Measurements from ENCODE around the gene IL17REL.

The IL17REL gene

DNA sequence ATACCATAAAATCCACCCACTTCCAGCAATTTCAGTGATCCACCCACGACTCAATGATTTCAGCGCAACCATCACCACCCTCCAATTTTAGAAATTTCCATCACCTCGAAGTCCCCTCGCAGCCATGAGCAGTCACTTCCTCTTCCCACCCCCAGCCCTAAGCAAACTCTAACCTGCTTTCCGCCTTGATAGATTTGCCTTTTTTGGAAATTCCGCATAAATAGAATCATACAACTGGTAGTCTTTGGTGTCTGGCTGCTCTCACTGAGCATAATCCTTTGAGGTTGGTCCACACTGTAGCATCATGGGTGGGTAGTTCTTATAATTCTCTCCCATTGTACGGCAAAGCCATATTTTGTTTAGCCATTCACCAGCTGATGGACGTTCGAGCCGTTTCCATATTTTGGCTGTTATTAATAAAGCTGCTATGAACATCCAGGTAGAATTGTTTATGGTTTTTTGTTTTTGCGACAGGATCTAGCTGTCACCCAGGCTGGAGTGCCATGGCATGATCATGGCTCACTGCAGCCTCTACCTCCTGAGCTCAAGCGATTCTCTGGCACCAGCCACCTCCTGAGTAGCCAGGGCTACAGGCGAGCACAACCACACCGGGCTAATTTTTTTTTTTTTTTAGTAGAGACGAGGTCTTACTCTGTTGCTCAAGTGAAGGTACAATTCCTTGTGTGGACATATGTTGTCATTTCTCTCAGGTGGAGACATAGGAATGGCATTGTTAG, 36.0 kb downstream of the IL17REL start:
- DNase-seq (ENCODE audit: low read depth in 1 of 2, low spot score in 1 of 2), result no peak
- no peak for TF ChIP-seq JUND (IDR thresholded peaks at IDR 0.05; ENCODE audit: low read depth)

DNA sequence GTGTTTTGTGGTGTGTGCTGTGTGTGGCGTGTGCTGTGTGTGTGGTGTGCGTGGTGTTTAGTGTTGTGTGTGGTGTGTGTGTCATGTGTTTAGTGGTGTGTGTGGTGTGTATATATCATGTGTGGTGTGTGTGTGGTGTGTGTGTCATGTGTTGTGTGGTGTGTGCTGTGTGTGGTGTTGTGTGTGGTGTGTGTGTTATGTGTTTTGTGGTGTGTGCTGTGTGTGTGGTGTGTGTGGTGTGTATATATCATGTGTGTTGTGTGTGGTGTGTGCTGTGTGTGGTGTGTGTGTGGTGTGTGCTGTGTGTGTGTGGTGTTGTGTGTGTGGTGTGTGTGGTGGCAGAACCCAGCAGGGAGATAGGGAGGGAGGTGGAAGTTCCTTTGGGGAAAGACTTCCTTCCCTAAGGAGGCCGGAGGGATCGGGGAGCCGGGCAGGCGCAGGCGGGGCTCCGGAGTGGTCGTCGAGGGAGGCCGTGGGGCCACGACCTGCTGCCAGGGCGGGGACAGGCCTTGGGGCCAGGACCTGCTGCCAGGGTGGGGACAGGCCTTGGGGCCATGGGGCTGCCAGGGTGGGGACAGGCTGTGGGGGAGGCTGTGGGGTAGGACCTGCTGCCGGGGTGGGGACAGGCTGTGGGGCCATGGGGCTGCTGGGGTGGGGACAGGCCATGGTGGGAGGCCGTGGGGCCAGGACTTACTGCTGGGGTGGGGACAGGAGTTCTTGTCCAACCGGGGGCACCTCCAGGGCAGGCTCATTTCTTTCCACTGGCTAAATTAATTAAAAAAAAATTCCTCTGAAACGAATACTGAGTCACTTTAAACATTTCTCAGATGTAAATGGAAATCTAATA, 36.8 kb downstream of the IL17REL start:
- no peak for TF ChIP-seq JUND (IDR thresholded peaks at IDR 0.05; ENCODE audit: low read depth)
- in situ Hi-C loops (cut with HindIII; ENCODE audit: low pct_unique_long_range_greater_than_20kb, low sequenced_read_pairs), result no loop called here
- no peak for DNase-seq (ENCODE audit: low read depth in 1 of 2, low spot score in 1 of 2)

More for the DNA sequence above, 36.0 kb downstream of the IL17REL start:
- in situ Hi-C loops (cut with HindIII; ENCODE audit: low pct_unique_long_range_greater_than_20kb, low sequenced_read_pairs), result no loop called here

DNA sequence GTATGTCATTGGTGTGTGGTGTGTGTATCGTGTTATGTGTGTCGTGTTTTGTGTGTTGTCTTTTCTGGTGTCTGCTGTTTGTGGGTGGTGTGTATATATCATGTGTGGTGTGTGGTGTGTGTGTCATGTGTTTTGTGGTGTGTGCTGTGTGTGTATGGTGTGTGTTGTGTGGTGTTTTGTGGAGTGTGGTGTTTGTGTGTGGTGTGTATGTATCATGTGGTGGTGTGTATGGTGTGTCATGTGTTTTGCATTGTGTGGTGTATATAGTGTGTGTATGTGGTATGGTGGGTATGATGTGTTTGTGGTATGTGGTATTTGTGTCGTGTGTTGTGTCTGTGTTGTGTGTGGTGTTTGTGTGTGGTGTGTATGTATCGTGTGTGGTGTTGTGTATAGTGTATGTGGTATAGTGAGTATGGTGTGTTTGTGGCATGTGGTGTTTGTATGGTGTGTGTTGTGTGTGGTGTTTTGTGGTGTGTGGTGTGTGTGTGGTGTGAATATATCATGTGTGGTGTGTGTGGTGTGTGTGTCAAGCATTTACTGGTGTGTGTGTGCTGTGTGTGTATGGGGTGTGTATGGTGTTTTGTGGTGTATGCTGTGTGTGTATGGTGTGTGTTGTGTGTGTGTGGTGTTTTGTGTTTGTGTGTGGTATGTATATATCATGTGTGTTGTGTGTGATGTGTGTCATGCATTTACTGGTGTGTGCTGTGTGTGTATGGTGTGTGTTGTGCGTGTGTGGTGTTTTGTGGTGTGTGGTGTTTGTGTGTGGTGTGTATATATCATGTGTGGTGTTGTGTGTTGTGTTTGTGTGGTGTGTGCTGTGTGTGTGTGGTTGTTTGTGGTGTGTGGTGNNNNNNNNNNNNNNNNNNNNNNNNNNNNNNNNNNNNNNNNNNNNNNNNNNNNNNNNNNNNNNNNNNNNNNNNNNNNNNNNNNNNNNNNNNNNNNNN, 39.3 kb downstream of the IL17REL start:
- in situ Hi-C loops (cut with HindIII; ENCODE audit: low pct_unique_long_range_greater_than_20kb, low sequenced_read_pairs), result no loop called here
- no peak for DNase-seq (ENCODE audit: low read depth in 1 of 2, low spot score in 1 of 2)
- TF ChIP-seq JUND (IDR thresholded peaks at IDR 0.05; ENCODE audit: low read depth), result no peak

DNA sequence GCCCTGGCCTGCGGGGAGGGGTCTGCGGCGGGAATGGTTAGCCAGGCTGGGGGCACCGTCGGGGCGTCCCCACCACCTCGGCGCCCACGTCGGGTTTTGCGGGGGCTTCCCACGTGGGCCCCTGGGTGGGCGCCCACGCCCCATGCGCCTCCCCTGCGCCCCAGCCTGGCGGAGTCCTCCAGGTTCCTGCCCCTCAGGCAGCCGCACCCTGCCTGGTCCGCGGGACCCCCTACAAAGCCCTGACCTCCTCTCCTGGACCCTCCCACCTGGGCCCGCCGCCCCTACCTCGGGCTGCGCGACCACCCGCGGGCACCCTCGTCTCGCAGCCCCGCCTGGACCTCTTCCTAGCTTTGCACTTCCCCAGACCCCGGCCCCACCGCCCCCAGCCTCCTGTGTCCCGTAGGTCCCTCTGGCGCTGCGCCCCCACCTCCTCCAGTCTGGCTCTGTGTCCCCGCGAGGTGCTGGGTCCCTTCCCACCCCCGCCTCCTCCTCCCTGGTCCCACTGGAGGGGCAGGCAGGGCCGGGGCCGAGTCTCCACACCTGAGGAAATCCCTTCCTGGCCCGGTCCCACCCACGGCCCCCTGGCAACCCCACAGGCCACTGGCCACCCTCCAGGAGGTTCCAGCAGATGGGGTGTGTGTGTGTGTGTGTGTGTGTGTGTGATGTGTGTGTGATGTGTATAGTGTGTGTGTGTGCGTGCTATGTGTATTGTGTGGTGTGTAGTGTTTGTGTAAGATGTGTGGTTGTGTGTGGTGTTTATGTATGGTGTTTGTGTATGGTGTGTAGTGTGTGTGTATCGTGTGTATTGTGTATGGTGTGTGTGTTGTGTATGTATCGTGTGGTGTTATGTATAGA, 40.2 kb downstream of the IL17REL start:
- in situ Hi-C loops (cut with HindIII; ENCODE audit: low pct_unique_long_range_greater_than_20kb, low sequenced_read_pairs), result no loop called here
- no peak for DNase-seq (ENCODE audit: low read depth in 1 of 2, low spot score in 1 of 2)
- TF ChIP-seq JUND (IDR thresholded peaks at IDR 0.05; ENCODE audit: low read depth), result no peak

DNA sequence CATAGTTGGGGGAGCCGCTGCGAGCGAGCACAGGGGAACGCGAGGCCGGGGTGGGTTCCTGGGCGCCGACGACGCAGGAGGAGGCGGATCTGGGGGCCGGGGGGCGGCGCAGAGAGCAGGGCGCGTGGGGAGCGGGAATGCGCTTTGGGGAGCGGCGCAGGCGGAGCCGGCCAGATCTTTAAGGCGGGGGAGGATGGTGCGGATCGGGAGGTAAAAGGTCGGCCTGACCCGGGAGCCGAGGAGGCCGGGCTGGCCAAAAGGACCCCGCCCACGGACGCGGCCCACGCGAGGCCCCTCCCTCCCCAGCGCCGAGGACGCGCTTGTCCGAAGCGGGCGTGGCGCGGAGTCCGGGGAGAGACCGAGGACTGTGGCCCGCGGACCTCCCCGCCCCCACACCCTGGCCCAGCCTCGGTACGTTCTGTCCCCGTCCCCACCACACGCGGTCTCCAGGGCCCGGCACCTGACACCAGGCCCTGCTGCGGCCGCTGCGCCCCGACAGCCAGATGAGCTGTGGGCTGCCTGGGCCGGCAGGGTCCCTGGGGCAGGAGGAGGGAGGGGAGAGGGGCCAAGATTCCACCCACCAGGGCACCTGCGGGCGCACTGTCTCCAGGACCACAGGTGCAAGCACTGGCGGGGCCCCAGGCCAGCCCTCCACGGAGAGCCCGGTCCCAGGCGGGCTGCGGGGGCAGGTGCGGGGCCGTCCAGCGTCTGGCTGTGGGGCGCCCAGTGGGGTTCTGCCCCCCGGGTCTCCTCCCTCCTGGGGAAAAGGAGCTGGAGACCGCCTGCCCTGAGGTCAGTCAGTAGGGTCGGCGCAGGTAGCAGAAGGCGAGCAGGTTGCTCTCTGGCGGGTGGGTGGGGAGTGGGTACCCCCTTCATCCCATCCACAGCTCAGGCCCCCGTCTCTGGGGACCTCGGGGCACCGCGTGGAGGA, 41.1 kb downstream of the IL17REL start:
- no peak for TF ChIP-seq JUND (IDR thresholded peaks at IDR 0.05; ENCODE audit: low read depth)
- in situ Hi-C loops (cut with HindIII; ENCODE audit: low pct_unique_long_range_greater_than_20kb, low sequenced_read_pairs), result no loop called here
- DNase-seq (ENCODE audit: low read depth in 1 of 2, low spot score in 1 of 2), result peak; percentile 61 to 94

DNA sequence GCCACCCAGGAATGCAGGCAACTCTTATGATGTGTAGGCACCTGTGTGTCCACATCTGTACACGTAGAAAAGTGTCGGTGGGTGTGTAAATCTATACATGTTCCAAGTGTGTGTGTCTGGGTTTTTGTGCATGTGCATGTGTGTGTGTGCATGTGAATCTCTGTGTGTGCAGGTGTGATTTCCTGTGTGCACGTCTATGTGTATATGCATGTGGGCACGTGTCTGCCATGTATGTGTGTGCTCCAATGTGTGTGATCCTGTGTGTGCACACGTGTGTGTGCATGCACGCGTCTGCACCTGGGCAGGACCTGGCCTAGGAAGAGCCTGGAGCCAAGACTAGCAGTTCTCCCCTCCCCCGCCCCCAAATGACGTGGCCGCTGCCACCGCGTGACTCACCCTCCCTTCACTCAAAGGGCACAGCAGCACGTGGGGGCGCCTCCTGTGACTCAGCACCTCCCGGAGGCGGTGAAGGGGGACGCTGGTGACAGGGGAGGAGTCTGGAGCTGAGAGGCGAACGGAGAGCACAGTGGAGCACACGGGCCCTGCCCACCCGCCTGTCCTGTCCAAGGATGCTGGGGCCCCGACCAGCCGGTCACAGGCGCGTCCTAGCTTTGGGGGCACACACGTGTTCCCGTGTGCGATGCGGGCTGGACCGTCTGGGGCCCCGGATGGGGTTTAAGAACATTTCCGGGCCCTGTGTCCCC, 41.9 kb downstream of the IL17REL start:
- in situ Hi-C loops (cut with HindIII; ENCODE audit: low pct_unique_long_range_greater_than_20kb, low sequenced_read_pairs), result no loop called here
- DNase-seq (ENCODE audit: low read depth in 1 of 2, low spot score in 1 of 2), result peak; percentile 66 to 98
- peak; percentile 84; the same call in 1 of the 2 replicates for TF ChIP-seq JUND (IDR thresholded peaks at IDR 0.05; ENCODE audit: low read depth)

DNA sequence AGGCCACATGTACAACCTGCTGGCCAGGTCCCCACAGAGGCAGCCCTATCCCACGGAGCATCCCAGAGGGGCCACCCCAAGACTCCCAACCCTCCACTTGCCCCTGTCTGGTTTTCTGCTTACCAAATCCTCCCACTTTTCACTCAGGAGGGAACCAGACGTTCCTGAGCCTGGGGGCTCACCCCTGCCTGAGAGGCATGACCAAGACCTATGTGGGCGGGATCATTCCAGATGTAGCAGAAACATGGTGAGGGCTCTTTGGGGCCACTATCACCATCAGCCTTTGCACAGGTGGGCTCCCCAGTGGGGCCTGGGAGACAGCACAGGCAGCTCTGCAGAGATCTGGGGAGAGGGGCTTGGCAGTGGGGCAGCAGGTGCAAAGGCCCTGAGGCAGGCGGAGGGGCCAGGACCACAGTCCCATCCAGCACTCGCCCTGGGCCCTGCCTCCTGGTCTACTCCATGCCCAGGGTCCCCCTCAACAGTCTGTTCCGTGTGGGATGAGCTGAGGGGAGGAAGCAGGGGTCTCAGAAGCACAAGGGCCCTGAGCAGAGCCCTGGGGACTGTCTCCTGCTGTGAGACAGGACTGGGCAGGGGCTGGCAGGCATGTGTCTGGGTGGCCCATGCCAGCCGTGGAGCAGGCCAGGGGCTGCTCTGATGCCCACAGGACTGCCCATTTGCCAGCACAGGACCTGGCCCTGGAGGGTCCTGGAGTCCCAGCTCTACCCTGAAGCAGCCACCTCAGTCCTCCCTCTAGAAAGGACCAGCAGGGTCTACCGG, 42.6 kb downstream of the IL17REL start:
- in situ Hi-C loops (cut with HindIII; ENCODE audit: low pct_unique_long_range_greater_than_20kb, low sequenced_read_pairs), result no loop called here
- TF ChIP-seq JUND (IDR thresholded peaks at IDR 0.05; ENCODE audit: low read depth), result no peak

DNA sequence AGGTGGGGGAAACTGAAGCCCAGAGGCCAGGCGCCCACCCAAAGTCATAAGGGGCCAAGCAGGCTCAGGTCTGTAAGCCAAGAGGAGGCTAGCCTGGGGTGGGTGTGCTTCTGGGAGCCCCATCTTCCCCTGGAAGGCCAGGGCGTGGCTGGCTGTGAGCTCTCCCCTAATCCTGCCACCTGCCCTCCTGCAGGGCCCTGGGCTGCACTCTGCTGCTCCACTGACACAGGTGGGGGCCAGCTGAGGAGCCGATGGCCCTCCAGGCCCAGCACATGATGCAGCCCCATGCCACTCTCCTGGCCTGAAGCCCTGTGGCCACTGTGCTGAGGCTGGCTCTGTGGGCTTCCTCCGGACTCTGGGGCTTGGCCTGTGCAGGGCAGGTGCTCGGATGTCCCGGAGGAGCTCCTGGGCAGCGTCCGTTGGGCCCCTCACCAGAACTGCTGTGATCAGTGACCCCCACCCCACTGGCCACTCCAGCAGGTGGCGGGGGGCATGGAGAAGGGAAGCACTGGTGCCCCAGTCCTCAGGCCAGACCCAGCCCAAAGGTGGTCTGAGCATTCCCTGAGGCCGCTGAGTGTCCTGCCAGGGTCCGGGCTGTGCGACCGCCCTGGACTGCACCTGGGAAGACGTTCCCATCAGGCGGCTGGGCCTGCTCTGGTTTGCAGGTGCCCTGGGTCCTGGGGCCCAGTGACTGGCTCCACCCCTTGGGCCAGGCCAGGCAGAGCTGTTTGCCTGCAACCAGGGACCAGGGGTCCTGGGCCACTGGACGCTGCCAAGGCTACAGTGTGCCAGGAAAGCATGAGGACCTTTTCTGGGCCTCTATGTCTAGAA, 43.5 kb downstream of the IL17REL start:
- in situ Hi-C loops (cut with HindIII; ENCODE audit: low pct_unique_long_range_greater_than_20kb, low sequenced_read_pairs), result no loop called here
- TF ChIP-seq JUND (IDR thresholded peaks at IDR 0.05; ENCODE audit: low read depth), result no peak
- DNase-seq (ENCODE audit: low read depth in 1 of 2, low spot score in 1 of 2), result no peak

More for the DNA sequence above, 42.6 kb downstream of the IL17REL start:
- no peak for DNase-seq (ENCODE audit: low read depth in 1 of 2, low spot score in 1 of 2)

DNA sequence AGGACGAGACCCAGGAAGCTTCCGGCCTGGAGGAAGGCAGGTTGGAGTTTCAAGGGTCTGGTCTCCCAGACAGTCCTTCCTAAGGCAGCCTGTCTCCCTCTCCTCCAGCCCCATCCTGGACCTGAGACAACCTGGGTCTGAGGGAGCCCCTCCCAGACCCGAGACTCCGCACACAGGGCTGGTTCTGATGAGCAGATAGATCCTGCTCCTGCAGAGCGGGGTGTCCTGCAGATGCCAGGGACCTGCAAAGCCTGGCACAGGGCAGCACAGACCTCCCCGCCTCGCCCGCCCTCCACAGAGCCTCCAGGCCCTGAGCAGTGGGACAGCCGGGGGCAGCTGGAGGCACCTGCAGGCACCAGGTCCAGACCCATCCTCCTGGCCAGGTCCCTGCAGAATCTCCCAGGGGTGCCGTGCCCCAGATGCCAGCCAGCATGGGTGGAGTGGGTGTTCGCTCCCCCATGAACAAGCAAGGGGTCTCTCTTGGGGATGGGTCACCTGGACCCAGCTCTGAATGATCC, 44.2 kb downstream of the IL17REL start:
- in situ Hi-C loops (cut with HindIII; ENCODE audit: low pct_unique_long_range_greater_than_20kb, low sequenced_read_pairs), result no loop called here
- TF ChIP-seq JUND (IDR thresholded peaks at IDR 0.05; ENCODE audit: low read depth), result no peak
- DNase-seq (ENCODE audit: low read depth in 1 of 2, low spot score in 1 of 2), result no peak
